Fibroblast of lung (primary cell): ENCODE data around the gene C10orf88.

Experiments
- CTCF ChIP-seq, 2 donors: IDR thresholded peaks in 1 of 2; conservative IDR thresholded peaks in 1 of 2; 1 replicate in 1 of 2; 2 replicates in 1 of 2; pipeline ENCODE4 v1.5.1; 2011 to 2012; ENCODE audit warnings: low read length in 2 of 2, control low read depth in 1 of 2, inconsistent platforms in 1 of 2, low read depth in 1 of 2, mild to moderate bottlenecking in 1 of 2
- EZH2 ChIP-seq: IDR thresholded peaks from 2 replicates; pipeline ENCODE4 v1.5.1; 2012; ENCODE audit warnings: low read length, control low read depth, mild to moderate bottlenecking; ENCODE audit errors: missing control alignments

GRCh38 chr10:122939856-122940543, 14.0 kb downstream of the C10orf88 start:
- TF ChIP-seq CTCF (conservative IDR thresholded peaks at IDR 0.05 in 1 of 2, IDR thresholded peaks at IDR 0.05 in 1 of 2; ENCODE audit: low read depth in 1 of 2, low read length in 2 of 2): no peak
- TF ChIP-seq EZH2: no peak
